Adrenal gland (tissue), 5 donors: Measurements from ENCODE around the gene PLCG2.

Source experiments
- POLR2A ChIP-seq, 2 donors: fragments of 450-650 bp; IDR thresholded peaks; one replicate each; pipeline ENCODE4 v1.6.1; 2017; ENCODE audit warnings: antibody characterized with exemption in 2 of 2, mild to moderate bottlenecking in 2 of 2, moderate library complexity in 1 of 2
- TF ChIP-seq, protein P1 (sequence below), 6 experiments: fragments of 450-650 bp in 4 of 6; fragments of 200-600 bp in 2 of 6; sonication (generic) in 1 of 6; IDR thresholded peaks; 1 replicate in 5 of 6; 2 replicates in 1 of 6; pipeline versions ENCODE4 v1.5.1 to v1.8.0; 2016 to 2021; ENCODE audit warnings: antibody characterized with exemption in 6 of 6, mild to moderate bottlenecking in 2 of 6, moderate library complexity in 1 of 6
- donor health status: DM: no; HTN: no; CAD: no.

DNA sequence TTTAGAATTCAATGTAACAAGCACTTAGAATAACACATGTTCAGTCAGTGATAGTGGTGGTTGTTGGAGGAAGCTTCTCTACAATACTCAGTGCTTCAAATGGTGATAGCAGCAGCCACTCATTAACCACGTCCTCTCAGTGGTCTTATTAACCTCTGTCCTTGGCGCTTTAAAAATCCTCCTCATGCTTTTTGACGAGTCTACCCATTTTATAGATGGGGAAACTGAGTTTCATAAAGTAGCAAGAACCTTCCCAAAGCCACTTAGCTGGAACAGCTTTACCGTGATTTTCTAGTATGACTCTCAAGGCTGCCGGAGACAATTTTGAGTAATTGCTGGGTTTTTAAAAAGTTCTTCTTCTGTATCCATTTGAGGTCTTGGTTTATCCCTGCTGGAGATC lies 47.4 kb downstream of the PLCG2 start:
- TF ChIP-seq POLR2A (IDR thresholded peaks at IDR 0.05) = no peak
- TF ChIP-seq, protein P1, sequence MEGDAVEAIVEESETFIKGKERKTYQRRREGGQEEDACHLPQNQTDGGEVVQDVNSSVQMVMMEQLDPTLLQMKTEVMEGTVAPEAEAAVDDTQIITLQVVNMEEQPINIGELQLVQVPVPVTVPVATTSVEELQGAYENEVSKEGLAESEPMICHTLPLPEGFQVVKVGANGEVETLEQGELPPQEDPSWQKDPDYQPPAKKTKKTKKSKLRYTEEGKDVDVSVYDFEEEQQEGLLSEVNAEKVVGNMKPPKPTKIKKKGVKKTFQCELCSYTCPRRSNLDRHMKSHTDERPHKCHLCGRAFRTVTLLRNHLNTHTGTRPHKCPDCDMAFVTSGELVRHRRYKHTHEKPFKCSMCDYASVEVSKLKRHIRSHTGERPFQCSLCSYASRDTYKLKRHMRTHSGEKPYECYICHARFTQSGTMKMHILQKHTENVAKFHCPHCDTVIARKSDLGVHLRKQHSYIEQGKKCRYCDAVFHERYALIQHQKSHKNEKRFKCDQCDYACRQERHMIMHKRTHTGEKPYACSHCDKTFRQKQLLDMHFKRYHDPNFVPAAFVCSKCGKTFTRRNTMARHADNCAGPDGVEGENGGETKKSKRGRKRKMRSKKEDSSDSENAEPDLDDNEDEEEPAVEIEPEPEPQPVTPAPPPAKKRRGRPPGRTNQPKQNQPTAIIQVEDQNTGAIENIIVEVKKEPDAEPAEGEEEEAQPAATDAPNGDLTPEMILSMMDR (IDR thresholded peaks at IDR 0.05) = no peak
